ENCODE measurements around the gene RYR2.

Gene RYR2

GRCh38 chr1:237226177-237226944 is 184.4 kb downstream of the RYR2 start:
- no peak overlapping the region for H3K4me3 ChIP-seq (ENCODE audit: low read depth, low read length)
- TF ChIP-seq, protein P1, sequence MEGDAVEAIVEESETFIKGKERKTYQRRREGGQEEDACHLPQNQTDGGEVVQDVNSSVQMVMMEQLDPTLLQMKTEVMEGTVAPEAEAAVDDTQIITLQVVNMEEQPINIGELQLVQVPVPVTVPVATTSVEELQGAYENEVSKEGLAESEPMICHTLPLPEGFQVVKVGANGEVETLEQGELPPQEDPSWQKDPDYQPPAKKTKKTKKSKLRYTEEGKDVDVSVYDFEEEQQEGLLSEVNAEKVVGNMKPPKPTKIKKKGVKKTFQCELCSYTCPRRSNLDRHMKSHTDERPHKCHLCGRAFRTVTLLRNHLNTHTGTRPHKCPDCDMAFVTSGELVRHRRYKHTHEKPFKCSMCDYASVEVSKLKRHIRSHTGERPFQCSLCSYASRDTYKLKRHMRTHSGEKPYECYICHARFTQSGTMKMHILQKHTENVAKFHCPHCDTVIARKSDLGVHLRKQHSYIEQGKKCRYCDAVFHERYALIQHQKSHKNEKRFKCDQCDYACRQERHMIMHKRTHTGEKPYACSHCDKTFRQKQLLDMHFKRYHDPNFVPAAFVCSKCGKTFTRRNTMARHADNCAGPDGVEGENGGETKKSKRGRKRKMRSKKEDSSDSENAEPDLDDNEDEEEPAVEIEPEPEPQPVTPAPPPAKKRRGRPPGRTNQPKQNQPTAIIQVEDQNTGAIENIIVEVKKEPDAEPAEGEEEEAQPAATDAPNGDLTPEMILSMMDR (IDR thresholded peaks at IDR 0.05; ENCODE audit: borderline replicate concordance, insufficient read depth, low read depth, low read length), result no peak

DNA sequence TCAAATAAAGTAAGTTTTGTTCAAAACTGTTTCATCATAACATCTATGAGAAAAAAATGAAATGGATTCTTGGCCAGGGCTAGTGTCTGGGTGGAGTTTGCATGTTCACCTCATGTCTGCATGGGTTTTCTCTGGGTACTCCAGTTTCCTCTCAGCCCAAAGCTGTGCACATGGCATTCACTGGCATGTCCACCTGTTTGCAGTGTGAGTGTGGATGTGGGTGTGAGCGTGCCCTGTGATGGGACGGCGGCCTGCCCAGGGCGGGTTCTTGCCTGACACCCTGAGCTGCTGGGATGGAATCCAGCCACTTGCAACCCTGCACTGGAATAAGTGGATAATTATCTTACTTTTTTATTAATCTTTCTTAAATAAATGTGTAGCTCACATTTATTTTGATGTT is 185.5 kb downstream of the RYR2 start:
- TF ChIP-seq, protein P1 (IDR thresholded peaks at IDR 0.05; ENCODE audit: borderline replicate concordance, insufficient read depth, low read depth, low read length), result no peak
- H3K4me3 ChIP-seq (ENCODE audit: low read depth, low read length), result no peak overlapping the region

GRCh38 chr1:237228421-237228820 is 186.4 kb downstream of the RYR2 start:
- no peak overlapping the region for H3K4me3 ChIP-seq (ENCODE audit: low read depth, low read length)
- TF ChIP-seq, protein P1 (IDR thresholded peaks at IDR 0.05; ENCODE audit: borderline replicate concordance, insufficient read depth, low read depth, low read length), result no peak

- H3K4me3 ChIP-seq (ENCODE audit: low read depth, low read length), result no peak overlapping the region
- TF ChIP-seq, protein P1 (IDR thresholded peaks at IDR 0.05; ENCODE audit: borderline replicate concordance, insufficient read depth, low read depth, low read length), result no peak
Measured at GRCh38 chr1:237229333-237229732, 187.3 kb downstream of the RYR2 start.

DNA sequence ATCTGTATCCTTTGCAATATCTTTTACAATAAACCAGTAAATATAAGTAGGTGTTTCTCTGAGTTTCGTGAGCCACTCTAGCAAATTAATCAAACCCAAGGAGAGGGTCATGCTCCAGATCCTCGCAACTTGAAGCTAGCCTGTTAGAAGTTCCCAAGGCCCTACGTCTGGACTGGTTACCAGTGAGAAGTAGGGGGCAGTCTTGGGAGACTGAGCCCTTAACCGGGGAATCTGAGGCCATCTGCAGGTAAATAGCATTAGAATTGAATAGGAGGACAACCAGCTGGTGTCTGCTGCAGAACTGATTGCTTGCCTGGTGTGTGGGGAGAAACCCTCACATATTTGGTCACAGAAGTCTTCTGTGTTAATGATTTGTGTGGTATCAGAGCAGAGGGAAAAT is 190.5 kb downstream of the RYR2 start:
- H3K4me3 ChIP-seq (ENCODE audit: low read depth, low read length), result no peak overlapping the region
- TF ChIP-seq, protein P1 (IDR thresholded peaks at IDR 0.05; ENCODE audit: borderline replicate concordance, insufficient read depth, low read depth, low read length), result no peak

DNA sequence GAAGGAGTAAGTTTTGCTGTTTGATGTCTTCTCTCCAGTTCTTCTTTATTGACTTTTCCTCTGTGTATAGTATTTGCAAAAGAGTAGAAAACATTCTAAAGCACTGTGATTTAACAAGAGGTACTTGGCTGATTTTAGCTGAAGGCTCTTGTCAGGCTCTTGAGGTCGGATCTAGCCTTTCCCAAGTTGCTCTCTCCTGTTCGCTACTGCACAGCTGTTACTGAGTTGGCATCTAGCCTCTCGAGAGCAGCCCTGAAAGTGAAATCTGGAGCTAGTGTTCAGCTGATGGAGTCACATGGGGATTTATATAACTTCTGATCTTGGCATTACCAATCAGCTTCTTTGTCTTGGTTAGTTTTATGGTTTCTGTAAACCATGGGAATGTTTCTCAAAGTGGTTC is 193.1 kb downstream of the RYR2 start:
- H3K4me3 ChIP-seq (ENCODE audit: low read depth, low read length), result no peak overlapping the region
- TF ChIP-seq, protein P1 (IDR thresholded peaks at IDR 0.05; ENCODE audit: borderline replicate concordance, insufficient read depth, low read depth, low read length), result no peak

DNA sequence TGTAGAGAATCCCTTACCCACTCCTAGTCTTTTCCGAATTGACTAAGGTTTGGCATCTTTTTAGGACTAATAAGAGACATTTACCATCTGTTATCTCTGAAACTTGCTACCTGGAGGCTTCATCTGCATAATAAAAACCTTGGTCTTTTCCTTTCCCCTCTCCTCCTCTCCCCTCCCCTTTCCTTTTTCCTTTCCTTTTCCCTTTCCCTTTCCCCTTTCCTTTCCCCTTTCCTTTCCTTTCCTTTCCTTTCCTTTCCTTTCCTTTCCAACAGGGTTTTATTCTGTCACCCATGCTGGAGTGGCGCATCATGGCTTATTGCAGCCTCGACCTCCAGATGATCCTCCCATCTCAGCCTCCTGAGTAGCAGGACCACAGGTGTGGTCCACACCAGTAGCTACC is 195.7 kb downstream of the RYR2 start:
- TF ChIP-seq, protein P1 (IDR thresholded peaks at IDR 0.05; ENCODE audit: borderline replicate concordance, insufficient read depth, low read depth, low read length), result no peak
- no peak overlapping the region for H3K4me3 ChIP-seq (ENCODE audit: low read depth, low read length)
